A549 (cell line): ENCODE measurements around the gene RTL9.

Source experiments
- CHD2 ChIP-seq: fragments of 150-350 bp; IDR thresholded peaks from 2 replicates; pipeline ENCODE4 v1.6.1; 2014; ENCODE audit warnings: low read length; ENCODE audit not compliant: partially characterized antibody
- CTCF ChIP-seq: fragments of >200 bp; sonication (Bioruptor Twin); formaldehyde crosslinking; IDR thresholded peaks from 3 replicates; pipeline ENCODE4 v1.5.1; 2016
- E2F6 ChIP-seq: IDR thresholded peaks from 2 replicates; pipeline ENCODE4 v1.6.1; 2012; ENCODE audit warnings: low read depth, borderline replicate concordance
- EP300 ChIP-seq, 2 experiments: fragments of >200 bp; sonication (Bioruptor Twin); formaldehyde crosslinking; IDR thresholded peaks; 2 replicates in 1 of 2; 3 replicates in 1 of 2; pipeline ENCODE4 v1.6.1; 2016 to 2017
- ESRRA ChIP-seq: fragments of 150-350 bp; IDR thresholded peaks from 2 replicates; pipeline ENCODE4 v1.6.1; 2014; ENCODE audit warnings: mild to moderate bottlenecking, low read length, borderline replicate concordance
- FOSL2 ChIP-seq, 2 experiments: fragments of 450-650 bp in 1 of 2; fragments of >200 bp in 1 of 2; sonication (Bioruptor Twin) in 1 of 2; formaldehyde crosslinking; IDR thresholded peaks; 2 replicates each; pipeline versions ENCODE4 v1.5.0 to v1.6.1; 2016 to 2020; ENCODE audit warnings: mild to moderate bottlenecking in 1 of 2, moderate library complexity in 1 of 2
- MAFK ChIP-seq: fragments of 450-650 bp; IDR thresholded peaks from 2 replicates; pipeline ENCODE4 v1.6.1; 2014; ENCODE audit not compliant: partially characterized antibody
- PHF8 ChIP-seq: fragments of 200-600 bp; sonication (generic); IDR thresholded peaks from 2 replicates; pipeline ENCODE4 v1.6.1; 2016; ENCODE audit warnings: low read depth, mild to moderate bottlenecking, antibody characterized with exemption, moderate library complexity, borderline replicate concordance
- POLR2A ChIP-seq: IDR thresholded peaks from 2 replicates; pipeline ENCODE4 v1.6.1; 2012; ENCODE audit warnings: mild to moderate bottlenecking, low read length
- RNF2 ChIP-seq: fragments of 200-600 bp; sonication (generic); IDR thresholded peaks from 2 replicates; pipeline ENCODE4 v1.6.1; 2016; ENCODE audit warnings: low read depth, mild to moderate bottlenecking, antibody characterized with exemption, moderate library complexity, borderline replicate concordance
- USF2 ChIP-seq: fragments of 450-650 bp; IDR thresholded peaks from 2 replicates; pipeline ENCODE4 v1.6.1; 2014; ENCODE audit warnings: antibody characterized with exemption

- TF ChIP-seq CTCF: no peak
- no peak for TF ChIP-seq ESRRA
- TF ChIP-seq EP300 (IDR thresholded peaks at IDR 0.05): no peak
- no peak for TF ChIP-seq POLR2A
- no peak for TF ChIP-seq RNF2
- no peak for TF ChIP-seq CHD2
- no peak for TF ChIP-seq PHF8
- TF ChIP-seq FOSL2 (IDR thresholded peaks at IDR 0.05): no peak
- no peak for TF ChIP-seq FOSL2 (CRISPR knock-in tag; IDR thresholded peaks at IDR 0.05)
- no peak for TF ChIP-seq E2F6
- TF ChIP-seq USF2: no peak
- TF ChIP-seq MAFK: no peak
These were observed 37.6 kb upstream of the RTL9 start for GRCh38 chrX:110321081-110321480.
